GM03348 (cell line): ENCODE data around the gene OR8A1.

Experiments used
- DNase-seq: peaks from one replicate; pipeline ENCODE4 v3.0.0; 2012; ENCODE audit warnings: low spot score

OR8A1 gene

DNA sequence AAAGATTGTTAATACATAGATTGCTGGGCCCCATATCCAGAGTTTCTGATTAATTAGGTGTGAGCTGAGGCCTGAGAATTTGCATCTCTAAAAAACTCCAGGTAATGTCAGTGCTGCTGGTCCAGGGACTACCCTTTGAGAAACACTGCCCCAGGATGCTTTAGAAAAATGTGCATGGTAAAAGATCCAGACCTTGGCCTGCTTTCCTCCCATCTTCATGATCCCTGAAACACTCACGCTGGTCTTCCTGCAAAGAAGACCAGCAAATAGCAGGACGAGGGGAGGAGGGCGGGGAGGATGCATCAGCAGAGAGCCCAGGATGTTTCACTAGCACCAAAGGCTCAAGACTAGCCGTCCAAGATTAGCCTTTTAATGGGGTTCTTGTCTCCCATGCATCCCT is at the start of gene OR8A1:
Gene OR8A1 (plus strand): TSS at position 301 of the 400 bp plus-strand sequence. CDS start 123 bp downstream, outside the sequence.
- no peak for DNase-seq

DNA sequence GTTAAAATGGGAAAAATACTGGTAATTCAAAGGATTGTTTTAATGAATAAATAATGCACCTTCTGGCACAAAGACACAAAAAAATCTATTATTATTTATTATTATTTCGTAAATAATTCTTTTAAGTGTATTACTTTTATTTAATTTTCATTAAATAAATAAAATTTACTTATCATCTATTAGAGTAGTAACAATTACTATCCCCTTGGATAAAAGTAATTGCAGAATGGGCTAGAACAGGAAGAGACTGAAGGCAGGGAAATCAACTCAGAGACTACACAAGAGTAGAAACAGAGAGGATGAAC is 49.3 kb upstream of the OR8A1 start:
- no peak for DNase-seq

DNA sequence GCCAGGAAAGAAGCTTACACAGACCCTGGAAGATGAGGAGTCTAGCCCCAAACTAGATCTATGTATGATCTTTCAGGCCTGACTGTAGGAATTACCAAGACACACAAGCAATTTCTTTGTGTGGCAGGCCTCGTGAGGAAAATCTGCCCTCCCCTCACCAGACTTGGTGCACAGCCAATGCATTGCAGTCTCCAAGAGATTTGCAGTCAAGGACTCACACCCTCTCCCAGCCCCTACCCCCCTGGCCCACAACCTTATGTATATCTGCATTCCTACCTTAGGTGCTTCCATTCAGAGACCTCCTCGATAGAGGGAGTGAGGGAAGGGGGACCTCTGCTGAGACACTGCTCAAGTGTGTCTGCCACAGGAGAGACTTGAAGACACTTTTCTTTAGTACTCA is 36.2 kb upstream of the OR8A1 start:
- no peak for DNase-seq

DNA sequence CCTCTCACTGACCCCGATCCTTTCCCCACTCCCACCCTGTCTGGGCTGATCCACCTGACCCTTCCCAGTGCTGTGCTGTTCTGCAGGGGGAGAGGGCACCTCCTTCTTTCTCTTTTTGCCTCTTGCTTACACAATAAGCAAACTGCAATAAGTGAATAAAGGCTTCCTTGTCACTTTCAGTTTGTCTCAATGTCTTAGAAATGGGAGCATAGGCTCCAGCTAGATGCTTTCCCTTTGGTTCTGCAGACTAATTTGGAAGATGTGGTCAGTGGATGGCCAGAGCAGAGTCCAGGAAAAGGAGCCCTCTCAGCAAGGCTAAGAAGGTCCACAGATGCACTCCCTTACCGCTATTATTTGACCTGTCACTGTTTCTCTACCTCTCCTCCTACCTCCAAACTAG is 35.7 kb upstream of the OR8A1 start:
- no peak for DNase-seq

DNA sequence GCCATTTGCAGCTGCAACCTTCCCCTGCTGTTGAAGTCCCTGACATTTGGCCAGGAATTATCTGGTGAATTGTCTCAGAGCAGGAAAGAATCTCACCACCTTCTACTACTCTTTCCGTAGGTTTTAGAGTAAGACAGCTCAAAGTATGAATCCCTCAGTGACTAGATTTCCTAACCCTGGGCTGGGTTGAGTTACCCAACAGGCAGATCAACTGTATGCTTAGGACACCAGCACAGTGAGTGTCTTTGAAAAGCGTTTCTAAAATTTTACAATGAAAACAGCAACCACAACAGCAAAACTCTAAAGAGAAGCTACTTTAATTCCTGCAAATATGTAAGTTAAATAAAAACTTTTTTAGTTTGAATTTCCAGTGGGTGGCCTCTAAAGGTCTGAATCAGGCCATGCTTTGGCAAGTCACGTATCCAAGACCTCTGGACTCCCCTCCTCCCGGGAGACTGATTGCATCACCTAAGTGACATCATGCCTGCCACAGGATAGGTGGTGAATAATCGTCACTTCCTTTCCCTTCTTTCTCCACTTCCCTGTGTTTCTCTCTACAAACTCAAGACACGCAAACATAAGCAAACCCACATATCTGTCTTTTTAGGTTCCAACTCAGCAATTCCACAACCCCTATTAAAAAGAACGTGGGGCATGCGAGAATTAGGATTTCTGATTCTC is 34.1 kb upstream of the OR8A1 start:
- no peak for DNase-seq

DNA sequence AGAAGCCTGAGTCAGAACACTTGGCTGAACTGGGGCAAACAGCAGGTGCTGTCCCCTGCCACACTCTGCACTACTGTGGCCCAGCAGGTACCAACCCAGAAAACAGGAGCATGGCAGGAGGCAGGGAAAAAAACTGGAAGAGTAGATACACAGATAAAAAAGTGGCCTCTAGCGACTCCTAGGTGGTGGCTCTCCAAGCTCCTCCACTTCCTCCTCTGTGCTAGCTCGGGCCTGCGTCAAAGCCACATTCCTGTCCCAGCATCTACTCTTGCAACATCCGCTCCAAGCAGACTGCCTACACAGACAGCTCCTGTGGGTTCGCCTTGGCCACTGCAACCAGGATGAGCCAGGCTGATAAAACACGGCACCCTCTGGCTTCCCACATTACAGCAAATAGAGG is 33.3 kb upstream of the OR8A1 start:
- no peak for DNase-seq

DNA sequence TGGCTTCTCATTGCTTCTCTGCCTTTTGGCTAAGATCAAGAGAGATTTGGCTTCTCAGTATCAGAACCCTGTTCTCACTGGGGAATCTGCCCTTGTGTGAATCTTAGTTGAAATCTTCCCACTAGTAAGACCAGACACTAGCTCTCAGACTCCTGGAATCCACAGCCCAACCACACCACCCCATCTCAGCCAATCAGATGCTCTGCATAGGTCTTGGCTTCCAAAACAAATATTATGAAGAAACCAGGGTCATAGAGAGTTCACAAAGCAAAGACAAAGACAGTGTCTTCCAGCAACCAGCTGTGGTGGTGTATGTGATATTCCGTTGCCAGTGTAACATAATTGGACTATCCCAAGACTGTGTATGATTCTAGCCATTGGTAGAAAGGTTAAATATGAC is 31.8 kb upstream of the OR8A1 start:
- DNase-seq = peak; percentile 20

DNA sequence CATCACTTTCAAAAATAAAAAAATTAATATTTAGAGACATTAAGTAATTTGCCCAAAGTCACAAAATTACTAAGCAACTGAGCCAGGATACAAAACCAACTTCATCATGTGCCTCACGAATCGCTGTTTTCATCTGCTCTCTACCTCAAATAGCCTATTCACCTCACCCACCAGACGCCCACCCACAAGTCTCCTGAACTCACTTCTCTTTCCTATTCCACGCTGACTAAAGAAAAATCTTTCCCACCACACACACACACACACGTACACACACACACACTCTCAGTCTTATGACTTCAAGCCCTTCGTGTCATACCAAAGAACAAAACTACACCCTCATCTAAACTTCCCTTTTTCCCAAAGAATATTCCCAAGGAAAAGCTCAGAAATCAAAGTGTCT is 28.6 kb upstream of the OR8A1 start:
- no peak for DNase-seq

DNA sequence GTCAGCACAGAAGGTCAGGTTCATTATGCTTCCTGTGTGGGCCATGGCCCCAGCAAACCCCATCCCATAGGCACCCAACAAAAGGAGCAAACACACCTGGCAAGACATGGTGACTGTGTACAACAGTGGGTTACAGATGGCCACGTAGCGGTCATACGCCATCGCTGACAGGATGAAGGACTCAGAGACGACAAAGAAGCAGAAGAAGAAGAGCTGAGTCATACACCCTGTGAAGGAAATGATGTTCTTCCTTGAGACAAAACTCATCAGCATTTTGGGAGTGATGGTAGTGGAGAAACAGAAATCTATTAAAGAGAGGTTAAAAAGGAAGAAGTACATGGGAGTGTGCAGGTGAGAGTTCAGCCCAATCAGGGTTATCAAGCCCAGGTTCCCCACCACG is 26.7 kb upstream of the OR8A1 start:
- DNase-seq = no peak

DNA sequence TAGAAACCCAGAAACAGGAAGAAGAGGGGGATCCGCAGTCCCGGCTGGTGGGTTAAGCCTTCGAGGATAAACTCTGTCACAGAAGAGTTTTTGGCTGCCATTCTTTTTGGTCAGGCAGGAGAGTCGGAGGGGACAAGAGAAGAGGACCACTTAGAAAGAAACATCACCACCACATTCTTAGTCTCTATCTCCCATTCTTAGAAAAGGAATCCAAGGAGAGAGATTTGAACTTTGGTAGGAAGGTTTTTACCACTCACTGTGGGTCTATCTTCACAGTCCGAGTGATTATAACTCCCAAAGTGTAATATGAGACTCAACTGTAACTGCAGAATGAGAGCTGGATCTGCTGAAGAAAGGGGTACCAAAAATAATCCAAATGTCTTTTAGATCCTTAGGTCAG is 26.2 kb upstream of the OR8A1 start, which contains the start of gene OR8B12:
Gene OR8B12 (minus strand): TSS at position 101 of the 400 bp plus-strand sequence. CDS start 0 bp downstream, at position 101.
- no peak for DNase-seq

DNA sequence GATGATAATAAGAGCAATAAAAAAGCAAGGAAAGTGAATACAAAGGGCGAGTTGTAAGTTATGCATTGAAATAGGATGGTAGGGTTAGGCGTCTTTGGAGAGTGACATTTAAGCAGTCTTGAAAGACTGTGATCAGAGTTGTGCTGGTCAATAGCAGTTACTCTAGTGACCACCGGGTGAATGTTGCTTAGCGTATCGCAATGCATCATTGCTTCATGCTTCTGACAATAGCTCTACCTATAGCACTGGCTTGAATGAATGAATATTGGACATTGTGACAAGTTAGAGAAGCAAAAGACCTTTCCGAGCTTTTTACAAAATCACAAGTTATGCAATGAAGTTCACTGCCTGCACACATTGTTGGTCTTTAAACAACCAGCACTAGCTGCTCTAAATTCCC is 18.6 kb upstream of the OR8A1 start:
- no peak for DNase-seq

DNA sequence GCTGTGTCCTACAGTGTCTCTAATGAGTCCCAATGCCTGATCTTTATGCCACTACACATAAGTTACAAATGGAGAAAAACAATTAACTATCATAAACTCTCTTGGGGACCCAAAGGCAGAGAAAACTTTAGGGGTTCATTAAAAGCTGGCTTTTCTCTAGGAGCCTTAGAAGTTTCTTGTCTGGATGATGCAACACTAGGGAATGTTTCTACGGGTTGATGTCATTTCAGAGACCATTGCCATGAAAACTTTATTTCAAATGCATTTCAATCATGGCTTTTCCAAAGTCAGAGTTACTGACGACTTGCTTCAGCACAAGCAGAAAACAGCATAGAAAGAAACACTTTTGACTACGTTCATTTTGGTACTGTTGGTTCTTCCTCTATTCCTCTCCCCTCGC is 17.8 kb upstream of the OR8A1 start:
- DNase-seq = no peak

DNA sequence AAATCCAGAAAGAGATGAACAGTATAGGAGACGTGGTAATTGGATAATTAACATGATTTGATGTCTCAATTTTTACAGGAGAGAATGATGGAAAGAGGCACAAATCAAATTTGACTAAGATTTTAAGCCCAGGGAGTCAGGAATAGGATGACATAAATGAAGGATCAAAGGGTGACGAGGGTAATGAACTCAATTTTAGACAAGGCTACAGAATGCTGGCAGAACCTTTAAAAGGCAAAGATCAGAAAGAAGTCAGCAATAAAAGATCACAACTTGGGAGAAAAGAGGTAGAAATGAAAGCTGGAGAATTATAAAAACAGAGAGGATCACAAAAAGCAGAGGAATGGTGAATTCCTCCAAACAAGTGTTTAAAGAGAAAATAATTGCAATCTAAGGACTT is 13.0 kb upstream of the OR8A1 start:
- DNase-seq = no peak

DNA sequence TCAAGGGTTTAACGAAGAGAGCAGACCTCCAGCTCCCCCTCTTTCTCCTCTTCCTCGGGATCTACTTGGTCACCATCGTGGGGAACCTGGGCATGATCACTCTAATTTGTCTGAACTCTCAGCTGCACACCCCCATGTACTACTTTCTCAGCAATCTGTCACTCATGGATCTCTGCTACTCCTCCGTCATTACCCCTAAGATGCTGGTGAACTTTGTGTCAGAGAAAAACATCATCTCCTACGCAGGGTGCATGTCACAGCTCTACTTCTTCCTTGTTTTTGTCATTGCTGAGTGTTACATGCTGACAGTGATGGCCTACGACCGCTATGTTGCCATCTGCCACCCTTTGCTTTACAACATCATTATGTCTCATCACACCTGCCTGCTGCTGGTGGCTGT is 363 bp downstream of the OR8A1 start:
- DNase-seq = no peak

DNA sequence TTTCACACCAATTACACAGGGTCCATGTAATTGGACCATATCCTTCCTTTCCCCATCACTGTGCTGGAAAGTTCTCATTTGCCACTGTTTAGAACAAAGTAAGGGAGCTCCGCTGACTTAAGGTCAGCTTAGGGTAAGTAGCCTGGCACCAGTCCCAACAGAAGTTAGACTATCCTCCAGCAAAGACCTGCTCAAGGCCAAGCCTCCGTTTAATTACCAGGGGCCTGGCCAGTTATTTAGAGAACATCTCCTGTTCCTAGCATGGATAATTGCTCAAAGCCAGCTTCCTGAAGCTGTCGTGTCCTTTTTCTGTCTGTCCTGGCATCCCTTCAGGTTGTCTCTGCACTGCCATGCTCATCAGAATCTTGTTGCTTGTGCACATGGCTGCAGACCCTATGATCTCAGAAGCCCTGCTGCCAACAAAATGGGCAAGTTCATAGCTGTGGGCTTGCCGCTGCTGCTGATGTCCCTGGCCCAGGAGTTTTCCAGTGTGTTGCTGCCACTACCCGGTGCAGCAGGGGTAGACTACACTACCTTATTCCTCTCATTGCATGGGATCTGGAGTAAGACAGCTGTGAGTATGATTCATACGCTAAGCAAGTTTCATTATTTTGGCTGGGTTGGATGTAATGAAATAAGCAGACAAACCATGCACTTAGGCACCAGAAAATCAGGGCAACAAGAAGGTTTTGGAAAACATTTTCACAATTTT is 8.1 kb downstream of the OR8A1 start:
- DNase-seq = no peak

DNA sequence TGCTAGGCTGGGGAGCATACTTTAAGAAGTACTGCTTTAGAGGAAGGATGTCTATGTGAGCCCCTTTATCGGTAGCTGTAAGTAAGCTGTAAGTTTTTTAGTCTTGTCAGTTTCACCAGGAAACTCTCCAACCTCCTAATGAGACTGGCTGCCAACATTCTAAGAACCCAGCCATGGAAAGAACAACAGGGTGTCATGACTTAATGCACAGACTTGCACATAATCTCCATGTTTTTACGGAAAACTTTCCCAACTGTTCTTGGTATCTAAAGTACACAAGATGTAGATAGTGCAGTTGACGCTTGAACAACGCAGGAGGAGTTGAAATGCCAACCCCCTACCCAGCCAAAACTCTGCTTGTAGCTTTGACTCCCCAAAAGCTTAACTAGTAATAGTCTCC is 9.0 kb downstream of the OR8A1 start:
- DNase-seq = no peak

DNA sequence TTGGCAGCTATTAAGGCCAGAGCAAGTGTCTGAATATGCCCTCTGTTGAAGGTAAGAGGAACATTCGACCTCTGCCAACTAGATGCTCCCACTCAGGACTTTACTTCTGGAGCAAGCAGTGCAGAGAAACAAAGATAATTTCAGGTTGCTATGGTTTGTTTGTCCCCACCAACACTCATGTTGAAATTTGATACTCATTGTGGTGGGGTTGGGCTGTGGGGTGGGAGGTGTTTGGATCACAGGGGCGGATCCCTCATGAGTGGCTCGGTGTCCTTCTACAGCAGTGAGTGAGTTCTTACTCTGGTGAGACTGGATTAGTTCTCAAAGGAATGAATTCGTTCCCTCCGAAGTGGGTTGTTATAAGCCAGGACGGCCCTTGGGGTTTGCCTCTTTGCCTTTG is 12.0 kb downstream of the OR8A1 start:
- no peak for DNase-seq

DNA sequence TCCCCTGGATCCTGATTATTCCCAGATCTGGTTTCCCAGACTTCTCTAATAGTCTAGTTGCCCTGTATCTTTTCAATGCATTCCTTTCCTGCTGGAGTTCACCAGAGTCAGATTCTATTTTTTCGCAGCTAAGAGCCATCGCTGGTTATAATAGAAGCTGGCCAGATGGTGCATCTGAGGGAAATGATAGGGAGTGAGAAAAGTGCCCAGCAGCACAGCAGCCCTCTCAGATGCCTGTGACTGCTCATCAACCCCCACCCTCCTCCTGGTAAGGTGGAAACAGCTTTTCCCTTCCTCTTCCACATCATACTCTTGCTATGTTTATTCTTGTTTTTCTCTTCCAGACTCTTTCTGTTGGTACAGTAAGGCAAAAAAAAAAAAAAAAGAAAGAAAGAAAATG is 12.8 kb downstream of the OR8A1 start:
- DNase-seq = no peak

DNA sequence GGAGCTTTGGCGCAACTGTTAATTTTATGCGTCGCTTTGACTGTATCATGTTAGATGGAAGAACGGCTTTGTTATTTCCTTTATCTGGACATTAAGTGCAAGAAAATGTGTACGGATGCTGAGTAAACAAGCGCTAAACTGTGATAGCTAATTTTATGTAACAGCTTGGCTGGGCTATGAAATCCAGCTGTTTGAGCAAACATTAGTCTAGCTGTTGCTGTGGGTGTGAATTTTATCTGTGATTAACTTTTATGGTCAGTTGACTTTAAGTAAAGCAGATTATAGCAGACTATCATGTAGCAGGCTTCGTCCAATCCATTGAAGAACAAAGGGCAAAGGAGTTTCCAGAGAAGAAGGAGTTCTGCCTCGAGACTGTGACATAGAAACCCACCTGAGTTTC is 14.0 kb downstream of the OR8A1 start:
- no peak for DNase-seq

DNA sequence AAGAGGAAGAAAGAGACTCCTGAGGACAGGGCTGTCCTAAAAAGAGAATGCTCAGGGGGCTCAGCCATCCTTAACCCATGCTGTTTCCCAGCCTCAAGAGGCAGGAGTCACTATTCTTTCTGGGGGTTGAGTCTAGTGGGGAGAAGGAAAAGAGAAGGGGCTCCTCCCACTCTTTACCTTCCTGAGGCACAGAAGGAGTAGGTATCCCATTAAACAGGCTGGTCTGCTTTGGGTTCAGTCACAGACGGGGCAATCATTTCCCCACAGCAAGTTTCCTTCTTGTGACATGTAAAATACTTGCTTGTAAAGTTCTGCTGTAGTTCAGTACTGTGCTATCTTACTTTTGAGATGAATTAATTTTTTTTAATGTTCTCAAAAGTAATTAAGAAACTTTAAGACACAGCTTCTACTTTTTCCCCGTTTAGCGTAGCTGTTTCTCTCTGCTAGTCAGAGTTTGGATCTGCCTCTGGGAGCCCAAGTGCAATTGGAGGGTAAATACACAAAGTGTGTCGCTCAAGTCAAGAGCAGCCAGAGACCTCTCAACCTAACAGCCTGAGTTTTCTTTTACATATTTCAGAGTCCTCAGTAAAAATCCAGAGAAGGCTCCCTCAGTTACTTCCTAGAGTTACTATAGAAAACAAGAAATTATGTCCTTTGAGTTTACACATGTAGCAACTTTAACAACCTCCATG is 15.0 kb downstream of the OR8A1 start:
- DNase-seq = no peak

DNA sequence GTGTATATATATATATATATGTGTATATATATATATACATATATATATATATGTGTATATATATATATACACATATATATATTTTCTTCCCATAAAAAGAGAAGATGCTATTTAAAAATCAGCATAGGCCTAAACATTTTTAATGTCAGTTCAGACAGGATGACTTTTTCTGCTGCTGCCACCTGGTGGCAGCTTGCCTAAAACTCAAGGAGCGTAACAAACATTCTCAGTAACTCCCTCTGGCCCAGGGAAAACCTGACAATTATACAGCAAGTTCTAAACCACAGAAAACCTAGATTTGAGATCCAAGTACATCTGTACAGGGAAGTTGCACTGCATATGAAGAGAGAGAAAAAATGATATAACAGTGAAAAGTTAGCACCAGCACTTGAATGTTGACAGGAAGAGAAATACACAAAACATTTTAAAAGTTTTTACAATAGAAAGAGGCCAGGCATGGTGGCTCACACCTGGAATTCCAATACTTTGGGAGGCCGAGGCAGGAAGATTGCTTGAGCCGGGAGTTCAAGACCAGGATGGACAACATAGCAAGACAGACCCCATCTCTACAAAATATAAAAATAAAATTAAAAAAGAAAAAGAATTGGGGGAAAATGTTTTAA is 16.6 kb downstream of the OR8A1 start:
- peak; percentile 44 for DNase-seq

DNA sequence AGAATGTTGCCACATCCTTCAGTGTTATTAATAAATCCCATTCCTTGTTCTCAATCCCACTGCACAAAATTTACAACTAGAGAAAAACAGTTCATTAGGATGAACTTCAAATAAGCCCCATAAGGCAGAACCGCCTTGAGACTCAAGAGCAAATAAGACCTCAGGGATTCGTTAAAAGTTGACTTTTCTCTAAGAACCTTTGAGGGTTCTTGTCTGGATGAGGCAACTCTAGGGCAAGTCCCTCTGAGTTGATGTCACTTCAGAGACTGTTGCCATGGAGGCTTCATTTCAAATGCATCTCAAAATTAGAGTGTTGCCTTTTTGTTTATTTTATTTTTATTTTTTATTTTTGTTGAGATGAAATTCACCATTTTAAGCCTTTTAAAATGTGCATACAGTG is 21.6 kb downstream of the OR8A1 start:
- DNase-seq = no peak

DNA sequence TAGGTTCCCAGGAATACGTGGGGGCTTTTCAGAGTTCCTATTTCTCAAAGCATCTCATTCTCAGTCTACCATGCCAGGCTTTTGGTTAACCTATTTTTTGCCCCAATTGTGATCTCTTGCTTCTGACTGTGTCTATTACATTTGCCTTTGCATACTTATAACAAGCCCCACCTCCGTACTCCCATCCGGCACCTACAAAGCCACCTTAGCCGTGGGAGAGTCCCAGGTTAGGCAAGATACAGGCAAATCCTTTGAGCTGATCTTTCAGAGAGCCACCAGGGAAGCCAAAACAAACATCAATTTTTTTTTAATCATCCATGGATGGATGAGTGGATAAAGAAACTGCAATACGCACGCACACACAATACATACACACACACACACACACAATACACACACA is 22.8 kb downstream of the OR8A1 start:
- DNase-seq = no peak
